HG03565 (cell line): ENCODE data around the gene DMGDH.
"Not testable (repeated sequence)": the region's sequence is repeated elsewhere in the genome, so short reads cannot be mapped to it uniquely, and the experiment has no call there.

Experiments
- ATAC-seq: cut with Tn5 transposase; IDR thresholded peaks from one replicate; pipeline ENCODE4 v1.9.1; 2021; ENCODE audit warnings: mild to moderate bottlenecking, moderate library complexity; ENCODE audit not compliant: unreplicated experiment

The DMGDH gene

DNA sequence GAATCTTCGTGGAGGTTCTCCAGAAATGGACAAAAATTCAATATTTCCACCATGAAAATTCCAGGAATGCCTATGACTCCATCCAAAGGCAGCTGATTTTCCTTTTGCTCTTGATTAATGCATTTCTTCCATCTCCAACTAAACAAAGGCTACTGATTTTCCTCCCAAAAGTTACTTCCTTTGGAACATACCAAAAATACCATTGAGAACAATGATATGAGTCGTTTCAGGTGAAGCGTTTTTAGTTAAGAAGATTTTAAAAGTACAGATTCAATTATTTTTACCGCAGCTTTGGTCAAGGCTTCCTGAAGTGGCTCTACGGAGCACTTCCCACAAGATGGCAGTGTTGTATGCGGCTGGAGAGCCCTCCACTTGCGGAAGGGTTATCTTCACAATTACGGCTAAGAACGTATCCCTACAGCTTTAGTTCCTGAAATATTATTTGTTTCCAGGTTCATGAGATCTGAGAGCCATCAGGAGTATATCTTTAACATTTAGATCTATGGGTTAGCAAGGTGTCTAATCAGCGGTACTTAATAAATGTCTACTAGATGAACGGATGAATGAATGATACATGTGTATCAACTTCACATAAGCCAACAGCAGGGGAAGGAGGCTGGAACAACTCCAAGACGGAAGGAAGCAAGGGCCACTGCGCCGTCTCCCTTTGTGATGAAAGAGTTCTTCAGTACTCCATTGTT, 48.5 kb downstream of the DMGDH start:
- no peak for ATAC-seq

DNA sequence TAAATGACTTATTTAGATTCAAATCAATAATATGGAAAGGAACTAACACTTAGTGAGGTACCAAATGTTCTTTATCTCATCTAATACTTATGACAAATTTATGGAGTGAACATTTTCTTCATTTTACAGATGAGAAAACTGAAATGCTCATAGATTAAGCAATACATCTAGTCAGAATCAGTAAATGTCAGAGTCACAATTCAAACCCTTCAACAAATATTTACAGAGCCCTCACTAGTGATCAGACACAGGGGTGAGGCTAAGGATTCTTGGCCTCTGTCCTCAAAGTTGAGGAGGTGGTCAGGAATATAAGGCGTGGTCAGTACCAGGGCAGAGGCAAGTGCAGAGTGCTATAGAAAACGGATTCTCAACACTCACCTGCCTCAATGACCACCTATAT, 54.8 kb downstream of the DMGDH start:
- ATAC-seq = no peak

DNA sequence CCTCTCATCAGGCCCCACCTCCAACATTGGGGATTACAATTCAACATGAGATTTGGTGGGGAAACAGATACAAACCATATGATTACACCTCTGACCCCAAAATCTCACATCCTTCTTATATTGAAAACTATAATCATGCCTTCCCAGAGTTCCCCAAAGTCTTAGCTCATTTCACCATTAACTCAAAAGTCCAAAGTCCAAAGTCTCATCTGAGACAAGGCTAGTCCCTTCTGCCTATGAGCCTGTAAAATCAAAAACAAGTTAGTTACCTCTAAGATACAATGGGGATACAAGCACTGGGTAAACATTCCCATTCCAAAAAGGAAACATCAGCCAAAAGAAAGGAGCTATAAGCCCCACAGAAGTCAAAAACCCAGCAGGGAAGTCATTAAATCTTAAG, 57.6 kb downstream of the DMGDH start:
- no peak for ATAC-seq

DNA sequence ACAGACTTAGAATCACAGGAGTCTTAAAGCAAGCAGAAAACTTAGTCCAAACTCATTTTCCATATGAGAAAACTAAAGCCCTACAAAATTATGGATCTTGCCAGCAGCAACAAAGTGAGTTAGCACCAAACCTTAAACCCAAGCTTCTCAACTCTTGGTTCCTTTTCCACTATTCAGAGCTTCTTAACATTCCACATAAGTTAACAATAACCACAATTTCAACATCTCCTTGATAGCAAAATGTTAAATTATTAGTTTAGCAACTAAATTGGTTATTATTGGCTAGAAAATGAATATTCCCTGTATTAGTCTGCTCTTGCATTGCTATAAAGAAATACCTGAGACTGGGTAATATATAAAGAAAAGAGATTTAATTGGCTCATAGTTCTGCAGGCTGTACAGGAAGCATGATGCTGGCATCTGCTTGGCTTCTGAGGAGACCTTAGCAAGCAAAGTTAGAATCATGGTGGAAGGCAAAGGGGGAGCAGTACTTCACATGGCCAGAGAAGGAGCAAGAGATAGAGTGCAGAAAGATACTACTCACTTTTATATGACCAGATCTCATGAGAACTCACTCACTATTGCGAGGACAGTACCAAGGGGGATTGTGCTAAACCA, 58.1 kb downstream of the DMGDH start:
- no peak for ATAC-seq

- ATAC-seq = no peak
Observed at GRCh38 chr5:79008362-79008761, 61.1 kb downstream of the DMGDH start.

GRCh38 chr5:79007872-79008271, 61.6 kb downstream of the DMGDH start:
- no peak for ATAC-seq

- no peak for ATAC-seq
Observed at GRCh38 chr5:79005936-79006631, 63.4 kb downstream of the DMGDH start.

DNA sequence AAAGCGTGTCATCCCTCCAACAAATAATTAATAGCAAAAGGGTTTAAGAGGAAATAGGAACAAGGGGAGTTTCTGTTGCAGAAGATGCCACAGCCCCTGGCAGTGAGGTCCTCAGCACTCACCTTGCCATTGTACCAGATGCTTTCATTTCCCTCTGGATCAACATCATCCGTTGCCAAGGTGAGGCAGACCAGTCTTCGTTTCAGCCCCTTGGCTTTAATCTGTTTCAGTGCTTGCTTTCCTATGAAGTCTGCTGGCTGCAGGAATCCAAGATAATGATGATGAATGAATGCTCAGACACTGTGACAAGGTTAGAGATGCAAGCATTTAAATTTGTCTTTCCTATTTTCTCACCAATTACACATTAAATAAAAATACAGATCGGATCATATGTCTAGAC, 64.3 kb downstream of the DMGDH start:
- no peak for ATAC-seq

DNA sequence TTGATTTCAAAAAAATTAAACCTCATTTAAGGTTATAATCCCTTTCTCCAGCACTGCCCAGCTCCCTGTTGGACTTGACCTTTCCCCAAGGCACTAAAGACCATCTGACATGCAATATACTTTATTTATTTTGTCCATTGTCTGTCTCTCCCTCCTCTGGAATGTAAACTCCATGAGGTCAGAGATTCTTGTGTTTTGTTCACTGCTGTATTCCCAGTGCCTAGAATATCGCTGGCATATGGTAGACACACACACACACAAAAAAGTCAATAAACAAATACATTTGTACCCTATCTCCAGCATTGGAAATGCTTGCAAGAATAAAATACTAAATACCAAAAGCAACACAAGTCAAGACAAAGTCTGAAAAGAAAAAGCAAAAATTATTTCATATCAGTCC, 67.1 kb downstream of the DMGDH start:
- ATAC-seq = no peak

GRCh38 chr5:79001471-79001870, 68.0 kb downstream of the DMGDH start:
- ATAC-seq = no peak

DNA sequence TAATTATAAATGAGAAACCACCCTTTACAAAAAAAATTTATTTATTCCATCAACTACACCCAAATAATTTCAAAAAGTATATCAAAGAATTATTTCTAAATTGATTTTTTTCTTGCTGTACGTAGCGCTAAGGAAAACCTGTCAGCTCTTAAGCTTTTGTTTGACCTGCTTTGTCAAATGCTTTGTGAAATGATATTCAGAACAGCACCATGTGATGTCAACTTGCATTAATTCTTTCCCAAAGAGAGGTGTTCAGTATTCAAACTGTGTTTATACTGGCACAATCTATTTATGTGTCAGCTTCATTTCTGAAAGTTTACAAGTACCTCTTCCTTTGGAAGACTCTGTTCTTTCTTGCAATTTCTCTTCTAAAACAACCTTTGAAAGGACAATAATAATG, 72.4 kb downstream of the DMGDH start:
- no peak for ATAC-seq

- no peak for ATAC-seq
Observed at GRCh38 chr5:78995521-78996007, 73.9 kb downstream of the DMGDH start.

GRCh38 chr5:78993165-78993564, 76.3 kb downstream of the DMGDH start:
- ATAC-seq = no peak

DNA sequence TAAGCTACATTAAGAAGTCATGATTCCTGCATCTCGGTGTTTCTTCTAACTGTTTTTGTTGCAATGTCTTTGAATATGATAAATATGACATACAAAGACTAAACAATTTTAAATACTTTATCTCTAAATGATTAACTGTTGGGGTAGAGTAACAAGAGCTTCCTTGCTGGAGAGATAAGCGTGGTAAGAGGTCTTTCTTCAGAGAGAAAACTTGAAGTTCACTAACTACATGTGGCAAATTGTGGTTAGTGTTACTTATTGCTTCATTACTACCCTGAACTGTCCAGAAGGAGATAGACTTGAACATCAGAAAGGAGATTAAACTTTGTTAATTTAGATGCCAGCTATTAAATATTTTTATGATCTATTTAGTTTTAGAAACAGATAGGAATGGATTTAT, 77.3 kb downstream of the DMGDH start:
- no peak for ATAC-seq

DNA sequence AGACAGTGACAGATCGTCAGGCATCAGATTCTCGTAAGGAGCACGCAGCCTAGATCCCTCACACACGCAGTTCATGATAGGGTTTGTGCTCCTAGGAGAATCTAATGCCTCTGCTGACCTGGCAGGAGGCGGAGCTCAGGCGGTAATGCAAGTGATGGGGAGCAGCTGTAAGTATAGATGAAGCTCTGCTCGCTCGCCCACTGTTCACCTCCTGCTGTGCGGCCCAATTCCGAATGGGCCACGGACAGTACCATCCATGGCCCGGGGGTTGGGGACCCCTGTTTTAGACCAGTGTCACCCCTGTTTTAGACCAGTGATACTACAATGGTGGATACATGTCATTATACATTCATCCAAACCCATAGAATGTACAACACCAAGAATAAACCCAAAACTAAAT, 80.4 kb downstream of the DMGDH start:
- ATAC-seq = no peak

- ATAC-seq = peak; percentile 44
Observed at GRCh38 chr5:78985725-78986223, 83.7 kb downstream of the DMGDH start.

DNA sequence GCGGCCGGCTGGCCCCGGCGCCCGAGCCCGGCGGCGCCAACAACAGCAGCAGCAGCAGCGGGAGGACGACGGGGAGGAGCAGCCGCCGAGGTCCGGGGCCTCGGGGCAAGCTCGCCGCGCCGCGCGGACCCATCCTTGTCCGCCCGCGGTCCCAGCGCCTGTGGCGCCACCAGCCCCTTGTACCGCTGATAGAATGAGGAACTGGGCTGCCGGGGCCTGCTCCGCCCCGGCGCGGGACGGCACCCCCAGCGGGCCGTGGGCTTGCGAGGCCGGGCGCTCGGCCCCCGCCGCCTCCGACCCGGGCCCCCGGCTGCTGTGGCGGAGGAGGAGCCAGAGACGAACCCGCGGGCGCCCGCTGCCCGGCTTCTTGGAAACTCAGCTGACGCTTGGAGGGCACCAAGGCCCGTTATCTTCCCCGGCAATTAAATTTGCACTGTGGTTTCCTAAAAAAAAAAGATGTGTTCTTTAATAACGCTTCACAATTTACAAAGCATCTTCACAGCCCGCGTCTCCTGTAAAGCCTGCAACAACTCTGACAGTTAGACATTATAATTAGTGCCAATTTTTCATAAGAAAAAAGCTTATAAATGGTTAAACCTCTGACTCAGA, 84.3 kb downstream of the DMGDH start, which contains the start of gene ARSB:
Gene ARSB, minus strand, starts transcription at position 195 of the 609 bp plus-strand sequence. Its CDS starts 62 bp downstream, at position 133.
- peak; percentile 30 for ATAC-seq

GRCh38 chr5:78984439-78985115, 84.9 kb downstream of the DMGDH start:
- ATAC-seq = peak; percentile 36

- ATAC-seq = no peak
Observed at GRCh38 chr5:78983601-78984438, 85.7 kb downstream of the DMGDH start.

- ATAC-seq = not testable (repeated sequence)
Observed at GRCh38 chr5:78983194-78983593, 86.3 kb downstream of the DMGDH start.
